Spleen (tissue), 7 donors: ENCODE data around the gene TUT7.
"Not testable (repeated sequence)": the region's sequence is repeated elsewhere in the genome, so short reads cannot be mapped to it uniquely, and the experiment has no call there.

Experiments used
- POLR2A ChIP-seq, 3 donors: fragments of 450-650 bp; IDR thresholded peaks; one replicate each; pipeline ENCODE4 v1.5.1; 2017; ENCODE audit warnings: antibody characterized with exemption in 3 of 3, mild to moderate bottlenecking in 1 of 3
- TF ChIP-seq, protein P1 (sequence below), 11 experiments: fragments of 200-600 bp in 7 of 11; fragments of 450-650 bp in 4 of 11; sonication (generic) in 4 of 11; IDR thresholded peaks in 8 of 11; conservative IDR thresholded peaks in 3 of 11; 1 replicate in 7 of 11; 2 replicates in 4 of 11; pipeline versions ENCODE4 v1.4.0 to v1.8.0; 2016 to 2021; ENCODE audit warnings: antibody characterized with exemption in 11 of 11, inconsistent platforms in 4 of 11, mild to moderate bottlenecking in 1 of 11
- donor health status: DM: no; HTN: no; CAD: no; lungs with moderate emphysema.
- donor health status: DM: no; HTN: no; CAD: no.
- donor health status: DM: no; HTN: no; CAD: no.

DNA sequence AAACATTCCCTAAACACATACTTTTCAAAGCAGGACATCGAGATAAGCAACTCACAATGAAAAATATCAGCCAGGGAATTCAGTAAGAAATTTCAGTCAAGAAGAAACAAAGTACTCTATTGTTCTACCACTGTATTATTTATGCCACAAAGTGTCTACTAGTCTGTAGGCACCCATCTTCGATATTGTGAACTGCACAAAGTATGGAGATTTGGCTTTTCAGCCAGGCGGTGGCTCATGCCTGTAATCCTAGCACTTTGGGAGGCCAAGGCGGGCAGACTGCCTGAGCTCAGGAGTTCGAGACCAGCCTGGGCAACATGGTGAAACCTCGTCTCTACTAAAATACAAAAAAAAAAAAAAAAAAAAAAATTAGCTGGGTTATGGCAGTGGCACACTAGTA lies 63.9 kb downstream of the TUT7 start:
- TF ChIP-seq, protein P1, sequence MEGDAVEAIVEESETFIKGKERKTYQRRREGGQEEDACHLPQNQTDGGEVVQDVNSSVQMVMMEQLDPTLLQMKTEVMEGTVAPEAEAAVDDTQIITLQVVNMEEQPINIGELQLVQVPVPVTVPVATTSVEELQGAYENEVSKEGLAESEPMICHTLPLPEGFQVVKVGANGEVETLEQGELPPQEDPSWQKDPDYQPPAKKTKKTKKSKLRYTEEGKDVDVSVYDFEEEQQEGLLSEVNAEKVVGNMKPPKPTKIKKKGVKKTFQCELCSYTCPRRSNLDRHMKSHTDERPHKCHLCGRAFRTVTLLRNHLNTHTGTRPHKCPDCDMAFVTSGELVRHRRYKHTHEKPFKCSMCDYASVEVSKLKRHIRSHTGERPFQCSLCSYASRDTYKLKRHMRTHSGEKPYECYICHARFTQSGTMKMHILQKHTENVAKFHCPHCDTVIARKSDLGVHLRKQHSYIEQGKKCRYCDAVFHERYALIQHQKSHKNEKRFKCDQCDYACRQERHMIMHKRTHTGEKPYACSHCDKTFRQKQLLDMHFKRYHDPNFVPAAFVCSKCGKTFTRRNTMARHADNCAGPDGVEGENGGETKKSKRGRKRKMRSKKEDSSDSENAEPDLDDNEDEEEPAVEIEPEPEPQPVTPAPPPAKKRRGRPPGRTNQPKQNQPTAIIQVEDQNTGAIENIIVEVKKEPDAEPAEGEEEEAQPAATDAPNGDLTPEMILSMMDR (IDR thresholded peaks at IDR 0.05 in 8 of 11, conservative IDR thresholded peaks at IDR 0.05 in 3 of 11) = not testable (repeated sequence)
- TF ChIP-seq POLR2A (IDR thresholded peaks at IDR 0.05) = not testable (repeated sequence)
